Activated CD8-positive, alpha-beta T cell treated with anti-CD3 and anti-CD28 coated beads for 36 hours (primary cell): ENCODE data around the gene BMP4. TPM values are rescaled to one million over a fixed set of nuclear protein-coding genes. Genes with fewer than 3 reads are reported as not detected.

ENCODE experiments used
- ATAC-seq: fragments of 200-7000 bp; cut with Tn5 transposase; one replicate; pipeline ENCODE4 v1.10.0; 2021; ENCODE audit warnings: mild to moderate bottlenecking, moderate library complexity
- CTCF ChIA-PET: fragments of 350-600 bp; sonication (Branson Sonifier 250); formaldehyde crosslinking; loops from one replicate; lab custom pipeline; 2021; ENCODE audit warnings: antibody characterized with exemption; lab: Charles Lee
- POLR2A ChIA-PET: fragments of 350-600 bp; sonication (Branson Sonifier 250); formaldehyde crosslinking; loops from one replicate; lab custom pipeline; 2021; ENCODE audit warnings: antibody characterized with exemption; lab: Charles Lee
- DNase-seq: peaks from one replicate; pipeline ENCODE4 v3.0.0-alpha.2; 2020
- H3K27ac Mint-ChIP-seq: one replicate; pipeline ENCODE4 v1.8.0; 2021; ENCODE audit warnings: mild to moderate bottlenecking, mixed read lengths
- H3K27me3 Mint-ChIP-seq: one replicate; pipeline ENCODE4 v1.8.0; 2021; ENCODE audit warnings: mixed read lengths
- H3K36me3 Mint-ChIP-seq: one replicate; pipeline ENCODE4 v1.8.0; 2021; ENCODE audit warnings: low read depth, mixed read lengths
- H3K4me1 Mint-ChIP-seq: one replicate; pipeline ENCODE4 v1.8.0; 2021; ENCODE audit warnings: low read depth, mixed read lengths
- H3K4me3 Mint-ChIP-seq: one replicate; pipeline ENCODE4 v1.8.0; 2021; ENCODE audit warnings: mild to moderate bottlenecking, moderate library complexity, mixed read lengths
- H3K9me3 Mint-ChIP-seq: one replicate; pipeline ENCODE4 v1.8.0; 2021; ENCODE audit warnings: mixed read lengths
- CTCF ChIP-seq: fragments of 200-600 bp; IDR thresholded peaks from one replicate; pipeline ENCODE4 v1.8.0; 2022; ENCODE audit warnings: antibody characterized with exemption, mild to moderate bottlenecking
- intact Hi-C: fragments of 100-400 bp; cut with micrococcal nuclease; formaldehyde crosslinking; loops from one replicate; pipeline ENCODE4 v1.10.0; 2022
- total RNA-seq, 2 experiments: library from RNA; stranded (reverse); gene quantifications; one replicate each; pipeline ENCODE4 v1.2.3, GENCODE V29; 2021

The BMP4 gene
- total RNA-seq, 2 experiments from 2014 or later = not detected

GRCh38 chr14:53964249-53964648 lies 7.6 kb upstream of the BMP4 start:
- ChIA-PET CTCF (no interaction called here), POLR2A (no interaction called here)
- ATAC-seq (no peak), DNase-seq (no peak)
- Mint-ChIP-seq H3K27ac (no peak overlapping the region), H3K36me3 (no peaks in the 10 kb centered on the region), H3K27me3 (peaks cover 43% of the 10 kb centered on the region), H3K4me1 (peaks cover 4% of the 10 kb centered on the region), H3K4me3 (no peak overlapping the region), H3K9me3 (no peaks in the 10 kb centered on the region)
- no peak for TF ChIP-seq CTCF
- intact Hi-C loops = no loop called here

- ATAC-seq = no peak
- ChIA-PET POLR2A (no interaction called here), CTCF (no interaction called here)
- H3K36me3 Mint-ChIP-seq = no peaks in the 10 kb centered on the region
- intact Hi-C loops = no loop called here
- H3K9me3 Mint-ChIP-seq = no peaks in the 10 kb centered on the region
- no peak overlapping the region for H3K4me3 Mint-ChIP-seq
- H3K27me3 Mint-ChIP-seq = peaks cover 49% of the 10 kb centered on the region
- no peak for TF ChIP-seq CTCF
- peak; percentile 20 for DNase-seq
- H3K4me1 Mint-ChIP-seq = peaks cover 4% of the 10 kb centered on the region
- H3K27ac Mint-ChIP-seq = no peak overlapping the region
These were observed 6.9 kb upstream of the BMP4 start for GRCh38 chr14:53963320-53964227.

GRCh38 chr14:53962953-53963319 lies 6.3 kb upstream of the BMP4 start:
- DNase-seq = no peak
- no peak for ATAC-seq
- no peak for TF ChIP-seq CTCF
- Mint-ChIP-seq H3K36me3 (no peaks in the 10 kb centered on the region), H3K27me3 (peaks cover 53% of the 10 kb centered on the region), H3K4me3 (no peak overlapping the region), H3K4me1 (peaks cover 4% of the 10 kb centered on the region), H3K27ac (no peak overlapping the region), H3K9me3 (no peaks in the 10 kb centered on the region)
- POLR2A ChIA-PET = interaction anchor here (0.7 kb wide), 1 partner anchor 22 kb away, joined by 3 read pairs; no protein-coding TSS in a partner anchor
- intact Hi-C loops = no loop called here
- CTCF ChIA-PET = no interaction called here

DNA sequence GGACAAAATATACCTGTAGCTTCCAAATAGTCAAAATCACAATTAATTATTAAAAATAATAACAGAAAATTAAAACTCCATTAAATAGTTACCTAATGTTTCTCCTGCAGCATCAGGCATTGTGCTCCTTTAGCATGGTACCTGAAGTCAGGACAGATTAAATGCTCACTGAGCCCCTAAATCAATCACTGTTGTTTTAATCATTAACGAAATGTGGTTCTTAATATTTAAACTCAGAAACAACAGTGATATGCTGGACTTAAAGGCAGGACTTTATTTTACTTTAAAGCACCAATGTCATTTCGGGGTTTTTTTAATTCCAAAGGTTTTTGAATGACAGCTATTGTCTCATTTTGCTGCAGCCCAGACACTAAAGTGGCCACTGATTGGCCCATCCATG lies 2.0 kb upstream of the BMP4 start:
- H3K27ac Mint-ChIP-seq = no peak overlapping the region
- no peak for TF ChIP-seq CTCF
- intact Hi-C loops = no loop called here

GRCh38 chr14:53957739-53958138 lies 1.1 kb upstream of the BMP4 start:
- H3K27me3 Mint-ChIP-seq = peaks cover 67% of the 10 kb centered on the region
- TF ChIP-seq CTCF = no peak
- POLR2A ChIA-PET = interaction anchor here (0.7 kb wide), 1 partner anchor 34 kb away, joined by 3 read pairs; no protein-coding TSS in a partner anchor
- H3K4me1 Mint-ChIP-seq = peaks cover 29% of the 10 kb centered on the region
- ATAC-seq (no peak), DNase-seq (no peak)
- H3K4me3 Mint-ChIP-seq = no peak overlapping the region
- CTCF ChIA-PET = no interaction called here
- no peak overlapping the region for H3K27ac Mint-ChIP-seq
- no peaks in the 10 kb centered on the region for H3K9me3 Mint-ChIP-seq
- H3K36me3 Mint-ChIP-seq = no peaks in the 10 kb centered on the region
- intact Hi-C loops = no loop called here

More for the DNA sequence above, 2.0 kb upstream of the BMP4 start:
- DNase-seq = no peak
- H3K9me3 Mint-ChIP-seq = no peaks in the 10 kb centered on the region
- H3K4me3 Mint-ChIP-seq = no peak overlapping the region
- peaks cover 26% of the 10 kb centered on the region for H3K4me1 Mint-ChIP-seq
- ATAC-seq = no peak
- H3K27me3 Mint-ChIP-seq = peaks cover 69% of the 10 kb centered on the region
- ChIA-PET POLR2A (no interaction called here), CTCF (interaction anchor here (0.7 kb wide), 1 partner anchor 20 kb away, joined by 3 read pairs; no protein-coding TSS in a partner anchor)
- no peaks in the 10 kb centered on the region for H3K36me3 Mint-ChIP-seq
